ENCODE data around the gene TDRD1. TPM values are rescaled to one million over a fixed set of nuclear protein-coding genes. Genes with fewer than 3 reads are reported as not detected.

Gene TDRD1
- total and polyA plus RNA-seq, 4 donors = 0.01 to 0.17 (median 0.07) TPM

DNA sequence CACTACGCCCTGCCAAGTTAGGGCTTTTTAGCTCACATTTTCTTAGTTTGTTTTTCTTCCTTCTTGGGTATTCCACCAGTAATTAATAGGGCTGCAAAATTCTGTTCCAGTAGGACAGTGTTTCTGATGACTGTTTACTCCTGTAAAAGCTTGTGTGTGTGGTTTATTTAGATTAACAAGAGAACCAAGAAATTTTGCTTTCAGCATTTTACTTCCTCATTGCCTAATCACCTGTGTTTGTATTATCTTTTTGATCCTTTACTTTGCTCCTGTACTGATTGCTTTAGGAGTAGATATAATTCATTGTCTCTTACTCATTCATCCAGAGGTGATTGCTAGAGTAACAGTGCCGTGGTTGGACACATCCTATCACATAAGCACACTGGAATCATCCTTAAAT is 27.7 kb downstream of the TDRD1 start:
- no peak overlapping the region for H3K4me3 ChIP-seq (ENCODE audit: low read depth in 1 of 3, low read length in 3 of 3)
- H3K4me1 ChIP-seq (ENCODE audit: control insufficient read depth in 4 of 4, insufficient read depth in 4 of 4, low read length in 3 of 4) = no peaks in the 10 kb centered on the region
- H3K36me3 ChIP-seq (ENCODE audit: control insufficient read depth in 4 of 4, insufficient read depth in 3 of 4, low read depth in 1 of 4, low read length in 3 of 4) = no peaks in the 10 kb centered on the region
- no peaks in the 10 kb centered on the region for H3K27me3 ChIP-seq (ENCODE audit: control insufficient read depth in 4 of 4, insufficient read depth in 4 of 4, low read length in 3 of 4)
- no peak for TF ChIP-seq EGR1 (IDR thresholded peaks at IDR 0.05; ENCODE audit: low read depth in 2 of 2)
- TF ChIP-seq SP1 (IDR thresholded peaks at IDR 0.05) = no peak
- no peak for TF ChIP-seq CTCF (IDR thresholded peaks at IDR 0.05; ENCODE audit: low read depth, low read length, missing input control)
- TF ChIP-seq, protein P1, sequence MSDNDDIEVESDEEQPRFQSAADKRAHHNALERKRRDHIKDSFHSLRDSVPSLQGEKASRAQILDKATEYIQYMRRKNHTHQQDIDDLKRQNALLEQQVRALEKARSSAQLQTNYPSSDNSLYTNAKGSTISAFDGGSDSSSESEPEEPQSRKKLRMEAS (IDR thresholded peaks at IDR 0.05) = no peak
- TF ChIP-seq RXRA (IDR thresholded peaks at IDR 0.05) = no peak
- TF ChIP-seq FOXA1 (IDR thresholded peaks at IDR 0.05) = no peak
- TF ChIP-seq JUND (IDR thresholded peaks at IDR 0.05) = no peak
- TF ChIP-seq, protein P2, sequence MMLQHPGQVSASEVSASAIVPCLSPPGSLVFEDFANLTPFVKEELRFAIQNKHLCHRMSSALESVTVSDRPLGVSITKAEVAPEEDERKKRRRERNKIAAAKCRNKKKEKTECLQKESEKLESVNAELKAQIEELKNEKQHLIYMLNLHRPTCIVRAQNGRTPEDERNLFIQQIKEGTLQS (IDR thresholded peaks at IDR 0.05) = no peak
- TF ChIP-seq HNF4A (conservative IDR thresholded peaks at IDR 0.05) = no peak
- TF ChIP-seq HNF4G (IDR thresholded peaks at IDR 0.05) = no peak
- TF ChIP-seq, protein P3, sequence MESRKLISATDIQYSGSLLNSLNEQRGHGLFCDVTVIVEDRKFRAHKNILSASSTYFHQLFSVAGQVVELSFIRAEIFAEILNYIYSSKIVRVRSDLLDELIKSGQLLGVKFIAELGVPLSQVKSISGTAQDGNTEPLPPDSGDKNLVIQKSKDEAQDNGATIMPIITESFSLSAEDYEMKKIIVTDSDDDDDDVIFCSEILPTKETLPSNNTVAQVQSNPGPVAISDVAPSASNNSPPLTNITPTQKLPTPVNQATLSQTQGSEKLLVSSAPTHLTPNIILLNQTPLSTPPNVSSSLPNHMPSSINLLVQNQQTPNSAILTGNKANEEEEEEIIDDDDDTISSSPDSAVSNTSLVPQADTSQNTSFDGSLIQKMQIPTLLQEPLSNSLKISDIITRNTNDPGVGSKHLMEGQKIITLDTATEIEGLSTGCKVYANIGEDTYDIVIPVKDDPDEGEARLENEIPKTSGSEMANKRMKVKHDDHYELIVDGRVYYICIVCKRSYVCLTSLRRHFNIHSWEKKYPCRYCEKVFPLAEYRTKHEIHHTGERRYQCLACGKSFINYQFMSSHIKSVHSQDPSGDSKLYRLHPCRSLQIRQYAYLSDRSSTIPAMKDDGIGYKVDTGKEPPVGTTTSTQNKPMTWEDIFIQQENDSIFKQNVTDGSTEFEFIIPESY (IDR thresholded peaks at IDR 0.05) = no peak
- no peak overlapping the region for H3K9ac ChIP-seq (ENCODE audit: low read depth in 1 of 2, low read length in 2 of 2)
- no peaks in the 10 kb centered on the region for H3K9me3 ChIP-seq (ENCODE audit: control insufficient read depth in 4 of 4, low read length in 3 of 4)
- 57% methylated on average over 2 of the region's 2 CpGs for WGBS
- no peak overlapping the region for H3K27ac ChIP-seq (ENCODE audit: low read depth in 1 of 2, low read length in 2 of 2)
- DNase-seq (ENCODE audit: low spot score) = no peak

DNA sequence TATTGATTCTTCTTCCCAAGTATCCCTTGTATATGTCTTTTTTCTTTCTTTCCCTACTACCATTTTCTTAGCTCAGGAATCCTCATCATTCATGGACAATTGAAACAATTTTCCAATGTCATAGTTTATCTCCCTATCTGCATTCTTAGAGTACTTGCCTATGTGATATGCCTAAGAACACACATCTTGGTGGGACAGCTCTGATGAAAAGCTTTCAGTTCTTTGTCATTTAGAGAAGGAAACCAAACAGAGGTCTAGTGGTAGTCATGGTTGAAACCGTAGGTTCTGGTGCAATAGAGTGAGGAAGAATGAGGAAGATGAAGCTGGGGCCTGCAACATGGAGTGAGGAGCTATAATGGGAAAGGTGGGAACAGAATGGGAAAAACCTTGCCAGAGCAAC is 28.2 kb downstream of the TDRD1 start:
- Histone ChIP-seq H3K4me3 (ENCODE audit: low read depth in 1 of 3, low read length in 3 of 3) (no peak overlapping the region), H3K4me1 (ENCODE audit: control insufficient read depth in 4 of 4, insufficient read depth in 4 of 4, low read length in 3 of 4) (no peaks in the 10 kb centered on the region), H3K36me3 (ENCODE audit: control insufficient read depth in 4 of 4, insufficient read depth in 3 of 4, low read depth in 1 of 4, low read length in 3 of 4) (no peaks in the 10 kb centered on the region), H3K27ac (ENCODE audit: low read depth in 1 of 2, low read length in 2 of 2) (no peak overlapping the region), H3K9ac (ENCODE audit: low read depth in 1 of 2, low read length in 2 of 2) (no peak overlapping the region), H3K9me3 (ENCODE audit: control insufficient read depth in 4 of 4, low read length in 3 of 4) (no peaks in the 10 kb centered on the region), H3K27me3 (ENCODE audit: control insufficient read depth in 4 of 4, insufficient read depth in 4 of 4, low read length in 3 of 4) (no peaks in the 10 kb centered on the region)
- 78% methylated on average over 1 of the region's 1 CpG for WGBS
- no peak for DNase-seq (ENCODE audit: low spot score)
- TF ChIP-seq HNF4G (IDR thresholded peaks at IDR 0.05) (no peak), EGR1 (IDR thresholded peaks at IDR 0.05; ENCODE audit: low read depth in 2 of 2) (no peak), RXRA (IDR thresholded peaks at IDR 0.05) (no peak), YY1 (IDR thresholded peaks at IDR 0.05) (no peak), FOXA1 (IDR thresholded peaks at IDR 0.05) (no peak), TAF1 (conservative IDR thresholded peaks at IDR 0.05) (no peak), JUND (IDR thresholded peaks at IDR 0.05) (no peak), REST (IDR thresholded peaks at IDR 0.05) (no peak), RAD21 (IDR thresholded peaks at IDR 0.05) (no peak)
